Trophoblast cell (in vitro differentiated cells and primary cell): Measurements from ENCODE around the gene PAFAH1B2.
"Not testable (repeated sequence)": the region's sequence is repeated elsewhere in the genome, so short reads cannot be mapped to it uniquely, and the experiment has no call there.

Experiments used
- DNase-seq, 2 donors: peaks; one replicate each; pipeline ENCODE4 v3.0.0-alpha.2; 2016
- H2AFZ ChIP-seq: 2 replicates; pipeline ENCODE4 v1.6.1; 2013; ENCODE audit warnings: low read length, moderate library complexity, mild to moderate bottlenecking; ENCODE audit not compliant: insufficient read depth, poor library complexity
- H2AK5ac ChIP-seq: 2 replicates; pipeline ENCODE4 v1.6.1; 2013; ENCODE audit warnings: mild to moderate bottlenecking, low read length
- H2BK120ac ChIP-seq: 2 replicates; pipeline ENCODE4 v1.6.1; 2013; ENCODE audit warnings: low read length, mild to moderate bottlenecking, moderate library complexity; ENCODE audit not compliant: insufficient read depth, poor library complexity
- H2BK12ac ChIP-seq: 2 replicates; pipeline ENCODE4 v1.6.1; 2013; ENCODE audit warnings: mild to moderate bottlenecking, low read length, moderate library complexity
- H2BK5ac ChIP-seq: 2 replicates; pipeline ENCODE4 v1.6.1; 2013; ENCODE audit warnings: low read length, low read depth, moderate library complexity, mild to moderate bottlenecking; ENCODE audit not compliant: poor library complexity
- H3K14ac ChIP-seq: 2 replicates; pipeline ENCODE4 v1.6.1; 2013; ENCODE audit warnings: mild to moderate bottlenecking, low read length
- H3K18ac ChIP-seq: 2 replicates; pipeline ENCODE4 v1.6.1; 2013; ENCODE audit warnings: mild to moderate bottlenecking, low read length
- H3K23ac ChIP-seq: 2 replicates; pipeline ENCODE4 v1.6.1; 2013; ENCODE audit warnings: low read length
- H3K27ac ChIP-seq: 2 replicates; pipeline ENCODE4 v1.5.1; 2013; ENCODE audit warnings: low read depth, mild to moderate bottlenecking, inconsistent platforms, low read length, moderate library complexity
- H3K27me3 ChIP-seq: 2 replicates; pipeline ENCODE4 v1.6.1; 2013; ENCODE audit warnings: inconsistent platforms, mild to moderate bottlenecking, low read length, moderate library complexity; ENCODE audit not compliant: insufficient read depth
- H3K36me3 ChIP-seq, 2 experiments: 1 replicate in 1 of 2; 2 replicates in 1 of 2; pipeline ENCODE4 v1.6.1; 2013; ENCODE audit warnings: low read length in 2 of 2, mild to moderate bottlenecking in 2 of 2, moderate library complexity in 1 of 2; ENCODE audit not compliant: insufficient read depth in 2 of 2, control insufficient read depth in 1 of 2
- H3K4ac ChIP-seq: 2 replicates; pipeline ENCODE4 v1.6.1; 2013; ENCODE audit warnings: low read depth, mild to moderate bottlenecking, low read length, moderate library complexity
- H3K4me1 ChIP-seq, 2 experiments: 1 replicate in 1 of 2; 2 replicates in 1 of 2; pipeline ENCODE4 v1.6.1; 2013; ENCODE audit warnings: low read length in 2 of 2, mild to moderate bottlenecking in 2 of 2, moderate library complexity in 1 of 2; ENCODE audit not compliant: insufficient read depth in 2 of 2, control insufficient read depth in 1 of 2
- H3K4me2 ChIP-seq: 2 replicates; pipeline ENCODE4 v1.6.1; 2013; ENCODE audit warnings: inconsistent platforms, mild to moderate bottlenecking, low read length, moderate library complexity
- H3K4me3 ChIP-seq: 2 replicates; pipeline ENCODE4 v1.5.1; 2013; ENCODE audit warnings: mild to moderate bottlenecking, low read depth, low read length, inconsistent platforms
- H3K79me1 ChIP-seq: one replicate; pipeline ENCODE4 v1.6.1; 2013; ENCODE audit warnings: low read length
- H3K79me2 ChIP-seq: 2 replicates; pipeline ENCODE4 v1.6.1; 2013; ENCODE audit warnings: low read length, mild to moderate bottlenecking; ENCODE audit not compliant: control insufficient read depth, insufficient read depth, poor library complexity
- H3K9ac ChIP-seq: 2 replicates; pipeline ENCODE4 v1.6.1; 2013; ENCODE audit warnings: mild to moderate bottlenecking, low read length
- H3K9me3 ChIP-seq: 2 replicates; pipeline ENCODE4 v1.6.1; 2013; ENCODE audit warnings: low read depth, mild to moderate bottlenecking, control low read depth, inconsistent platforms, low read length; ENCODE audit not compliant: insufficient read depth
- H4K12ac ChIP-seq: 2 replicates; pipeline ENCODE4 v1.6.1; 2013; ENCODE audit warnings: low read depth, mild to moderate bottlenecking, low read length, moderate library complexity
- H4K8ac ChIP-seq: 2 replicates; pipeline ENCODE4 v1.6.1; 2013; ENCODE audit warnings: low read depth, mild to moderate bottlenecking, low read length, moderate library complexity
- H4K91ac ChIP-seq: one replicate; pipeline ENCODE4 v1.6.1; 2013; ENCODE audit warnings: low read depth, mild to moderate bottlenecking, low read length, moderate library complexity
- WGBS: extraction: QIAGEN DNeasy Blood & Tissue Kit; methylation state at CpG from one replicate; pipeline ENCODE4 v1.1.7; 2013; ENCODE audit warnings: missing lambda C conversion rate; ENCODE audit not compliant: insufficient read length, insufficient coverage; ENCODE audit errors: extremely low coverage; 5-methylcytosine and 5-hydroxymethylcytosine counted together

Gene PAFAH1B2

GRCh38 chr11:117112939-117113338 is 31.1 kb upstream of the PAFAH1B2 start:
- H3K4me2 ChIP-seq, H3K79me1 ChIP-seq, H3K27me3 ChIP-seq, H2BK12ac ChIP-seq, H2BK120ac ChIP-seq, H3K79me2 ChIP-seq, H3K18ac ChIP-seq, H3K4me3 ChIP-seq, H3K14ac ChIP-seq, H4K91ac ChIP-seq, H3K4ac ChIP-seq, H2AK5ac ChIP-seq, H4K8ac ChIP-seq, H2BK5ac ChIP-seq, H2AFZ ChIP-seq, H3K4me1 ChIP-seq, DNase-seq, H3K9ac ChIP-seq, H3K36me3 ChIP-seq, H3K27ac ChIP-seq, H3K23ac ChIP-seq, H3K9me3 ChIP-seq, H4K12ac ChIP-seq: not testable (repeated sequence)
- WGBS = no CpG with 5 or more reads among the region's 1 CpG

GRCh38 chr11:117117681-117118080 is 26.4 kb upstream of the PAFAH1B2 start:
- Histone ChIP-seq H3K79me1 (no peaks in the 10 kb centered on the region), H3K36me3 (no peaks in the 10 kb centered on the region), H3K79me2 (no peaks in the 10 kb centered on the region), H2AK5ac (no peak overlapping the region), H2BK12ac (no peak overlapping the region), H3K27me3 (no peaks in the 10 kb centered on the region), H4K8ac (no peak overlapping the region), H3K14ac (no peak overlapping the region), H3K9me3 (no peaks in the 10 kb centered on the region), H3K27ac (no peak overlapping the region), H2BK120ac (no peak overlapping the region), H3K4ac (no peak overlapping the region), H3K18ac (no peak overlapping the region), H3K4me2 (no peak overlapping the region), H3K4me3 (no peak overlapping the region), H2AFZ (no peak overlapping the region), H3K4me1 (no peaks in the 10 kb centered on the region), H4K91ac (no peak overlapping the region), H3K9ac (no peak overlapping the region), H2BK5ac (no peak overlapping the region), H4K12ac (no peak overlapping the region), H3K23ac (no peak overlapping the region)
- DNase-seq = no peak

DNA sequence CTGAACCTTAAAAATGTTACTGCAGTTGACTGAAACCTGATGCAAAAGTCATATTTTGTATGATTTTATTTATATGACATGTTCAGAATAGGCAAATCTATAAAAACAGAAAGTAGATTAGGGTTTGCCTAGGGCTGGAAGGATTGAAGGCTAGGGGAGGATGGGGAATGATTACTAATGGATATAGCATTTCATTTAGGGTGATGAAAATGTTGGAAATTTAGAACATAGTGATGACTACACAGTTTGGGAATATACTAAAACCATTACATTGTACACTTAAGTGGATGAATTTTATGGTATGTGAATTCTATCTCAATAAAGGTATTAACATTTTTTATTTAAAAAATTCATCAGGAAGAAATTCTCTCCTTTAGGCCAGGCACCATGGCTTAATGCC is 22.9 kb upstream of the PAFAH1B2 start:
- Histone ChIP-seq H4K12ac (no peak overlapping the region), H3K9ac (no peak overlapping the region), H3K79me1 (no peaks in the 10 kb centered on the region), H2BK12ac (no peak overlapping the region), H3K4me2 (no peak overlapping the region), H3K36me3 (no peaks in the 10 kb centered on the region), H3K27ac (no peak overlapping the region), H4K91ac (no peak overlapping the region), H3K4me3 (no peak overlapping the region), H2BK120ac (no peak overlapping the region), H2AFZ (no peak overlapping the region), H3K18ac (no peak overlapping the region), H2BK5ac (no peak overlapping the region), H3K4me1 (no peaks in the 10 kb centered on the region), H3K9me3 (no peaks in the 10 kb centered on the region), H3K14ac (no peak overlapping the region), H3K23ac (no peak overlapping the region), H2AK5ac (no peak overlapping the region), H3K27me3 (no peaks in the 10 kb centered on the region), H4K8ac (no peak overlapping the region), H3K4ac (no peak overlapping the region), H3K79me2 (no peaks in the 10 kb centered on the region)
- no peak for DNase-seq

DNA sequence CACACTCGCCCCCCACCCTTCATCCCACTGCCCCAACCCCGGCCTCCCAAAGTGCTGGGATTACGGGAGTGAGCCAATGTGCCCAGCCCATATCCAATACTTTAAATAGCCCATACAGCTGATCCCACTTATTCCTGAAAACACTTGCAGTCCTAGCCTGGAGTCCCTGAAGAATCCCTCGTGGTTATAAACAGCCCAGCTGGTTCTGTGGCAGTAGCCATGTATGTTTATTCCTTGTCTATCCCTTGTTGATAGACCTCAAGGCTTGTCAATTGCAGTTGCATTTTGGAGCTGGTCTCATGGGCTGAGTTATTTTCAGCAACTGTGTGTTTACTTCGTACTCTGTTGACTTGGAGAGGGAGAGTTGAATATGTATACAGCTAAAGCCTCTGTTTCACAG is 21.5 kb upstream of the PAFAH1B2 start:
- no peak overlapping the region for H4K8ac ChIP-seq
- no peak overlapping the region for H4K12ac ChIP-seq
- H2BK12ac ChIP-seq = no peak overlapping the region
- H3K18ac ChIP-seq = no peak overlapping the region
- no peaks in the 10 kb centered on the region for H3K27me3 ChIP-seq
- H3K79me1 ChIP-seq = no peaks in the 10 kb centered on the region
- H3K9ac ChIP-seq = no peak overlapping the region
- H3K9me3 ChIP-seq = no peaks in the 10 kb centered on the region
- no peaks in the 10 kb centered on the region for H3K36me3 ChIP-seq
- no peak overlapping the region for H3K4ac ChIP-seq
- H2AFZ ChIP-seq = no peak overlapping the region
- H2BK120ac ChIP-seq = no peak overlapping the region
- no peak for DNase-seq
- H3K27ac ChIP-seq = no peak overlapping the region
- no peak overlapping the region for H3K14ac ChIP-seq
- H4K91ac ChIP-seq = no peak overlapping the region
- no peak overlapping the region for H3K23ac ChIP-seq
- H2AK5ac ChIP-seq = no peak overlapping the region
- H3K4me1 ChIP-seq = no peaks in the 10 kb centered on the region
- H3K4me2 ChIP-seq = no peak overlapping the region
- H2BK5ac ChIP-seq = no peak overlapping the region
- no CpG with 5 or more reads among the region's 5 CpGs for WGBS
- no peaks in the 10 kb centered on the region for H3K79me2 ChIP-seq
- H3K4me3 ChIP-seq = no peak overlapping the region
